GM18951 (cell line): ENCODE measurements around the gene CPA1.

ENCODE experiments used
- POLR2A ChIP-seq: IDR thresholded peaks from 4 replicates; pipeline ENCODE4 v1.6.1; 2011; ENCODE audit warnings: mild to moderate bottlenecking; ENCODE audit not compliant: insufficient read length, insufficient read depth; ENCODE audit errors: extremely low read depth
- in situ Hi-C: fragments of 300-500 bp; cut with MboI; formaldehyde crosslinking; loops from one replicate; pipeline ENCODE4 v1.12.0; 2022; ENCODE audit warnings: low sequenced_read_pairs, mixed read lengths, inconsistent platforms; ENCODE audit not compliant: unreplicated experiment

The CPA1 gene

DNA sequence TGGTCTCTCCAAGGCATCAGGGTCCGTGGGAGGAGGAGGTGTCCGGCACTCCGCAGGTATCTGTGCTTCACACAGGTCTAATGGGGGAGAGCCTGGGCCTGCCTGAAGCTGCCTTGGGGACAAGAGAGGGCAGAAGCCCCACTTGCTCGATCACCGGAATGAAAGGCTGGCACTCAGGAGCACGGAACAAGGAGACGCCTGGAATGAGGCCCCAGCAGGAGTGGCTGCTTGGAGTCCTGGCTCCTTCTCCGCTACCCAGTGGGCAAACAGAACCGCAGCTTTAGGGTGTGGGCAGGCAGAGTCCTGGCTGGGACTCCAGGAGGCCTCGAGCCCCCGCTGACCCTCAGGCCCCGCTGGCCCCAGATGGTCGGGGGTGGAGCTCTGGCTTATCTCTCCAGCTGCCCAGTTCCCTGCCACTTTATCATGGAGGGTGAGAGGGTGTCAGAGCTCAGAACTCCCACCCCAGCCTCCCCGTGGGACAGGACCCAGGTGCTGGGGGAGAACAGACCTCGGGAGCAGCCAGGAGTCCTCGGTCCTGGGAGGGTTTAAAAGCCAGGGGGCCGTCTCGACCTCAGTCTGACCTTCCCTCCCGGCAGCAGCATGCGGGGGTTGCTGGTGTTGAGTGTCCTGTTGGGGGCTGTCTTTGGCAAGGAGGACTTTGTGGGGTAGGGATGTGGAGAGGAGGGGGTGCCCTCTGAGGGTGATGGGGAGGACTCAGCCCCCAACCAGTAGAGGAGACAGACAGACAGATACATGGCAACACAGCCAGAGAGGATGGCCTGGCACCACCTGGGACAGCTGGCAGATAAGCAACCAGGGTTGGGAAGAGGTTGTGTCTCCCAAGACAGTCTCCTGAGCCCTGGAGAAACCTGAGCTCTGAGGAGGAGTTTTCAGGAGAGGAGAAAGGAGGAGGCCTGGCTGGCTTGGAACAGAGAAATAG, at the start of gene CPA1:
Gene CPA1, plus strand, starts transcription at position 574 of the 940 bp plus-strand sequence. Its CDS starts 27 bp downstream, at position 601.
- TF ChIP-seq POLR2A = no peak
- in situ Hi-C loops = no loop called here

DNA sequence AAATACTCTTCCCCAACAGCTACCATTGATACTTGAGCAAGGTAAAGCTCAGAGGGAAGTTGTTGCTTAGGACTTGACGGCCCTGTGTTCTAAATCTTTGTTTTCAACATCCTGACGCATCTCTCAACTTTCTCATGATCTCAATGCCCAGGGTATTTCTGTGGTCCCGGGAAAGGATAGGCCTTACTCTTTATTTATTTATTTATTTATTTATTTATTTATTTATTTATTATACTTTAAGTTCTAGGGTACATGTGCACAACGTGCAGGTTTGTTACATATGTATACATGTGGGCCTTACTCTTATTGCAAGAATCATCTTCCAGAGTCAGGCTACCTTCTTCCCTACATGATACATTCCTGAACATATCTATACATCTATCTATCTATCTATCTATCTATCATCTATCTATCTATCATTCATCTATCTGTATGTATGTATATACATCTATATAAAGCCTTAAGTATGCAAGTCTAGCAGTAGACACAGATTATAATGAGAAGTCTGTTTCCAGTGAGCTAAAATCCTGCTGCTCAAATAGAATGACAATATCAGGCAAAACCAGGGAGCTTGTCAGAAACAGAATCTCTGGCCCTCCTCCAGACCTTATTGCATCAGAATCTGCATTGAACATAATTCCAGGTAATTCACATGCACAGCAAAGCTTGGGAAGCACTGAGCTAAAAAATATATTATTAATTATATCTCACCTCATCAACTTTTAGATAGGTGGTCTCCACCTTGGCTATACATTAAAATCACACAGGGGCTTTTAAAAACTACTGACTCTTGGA, 47.8 kb upstream of the CPA1 start:
- in situ Hi-C loops = no loop called here
- no peak for TF ChIP-seq POLR2A

DNA sequence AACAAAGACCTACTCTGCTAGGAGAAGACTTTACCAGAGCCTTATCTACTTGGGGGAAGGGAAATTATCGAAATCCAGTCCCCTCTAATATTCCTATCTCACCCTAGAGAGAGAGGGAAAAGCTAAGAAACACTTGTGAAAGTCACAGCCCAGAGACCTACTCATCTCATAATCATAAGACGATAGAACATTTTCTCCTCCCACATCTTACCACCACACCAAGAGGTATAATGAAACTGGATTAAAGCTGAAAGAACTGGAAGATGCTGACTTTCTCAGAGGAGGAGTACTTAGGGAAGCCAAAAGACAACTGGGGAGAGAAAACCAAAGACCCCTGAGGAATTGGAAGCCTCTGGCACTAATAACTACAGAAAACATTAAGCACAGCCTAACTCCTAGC, 46.5 kb upstream of the CPA1 start:
- TF ChIP-seq POLR2A = no peak

DNA sequence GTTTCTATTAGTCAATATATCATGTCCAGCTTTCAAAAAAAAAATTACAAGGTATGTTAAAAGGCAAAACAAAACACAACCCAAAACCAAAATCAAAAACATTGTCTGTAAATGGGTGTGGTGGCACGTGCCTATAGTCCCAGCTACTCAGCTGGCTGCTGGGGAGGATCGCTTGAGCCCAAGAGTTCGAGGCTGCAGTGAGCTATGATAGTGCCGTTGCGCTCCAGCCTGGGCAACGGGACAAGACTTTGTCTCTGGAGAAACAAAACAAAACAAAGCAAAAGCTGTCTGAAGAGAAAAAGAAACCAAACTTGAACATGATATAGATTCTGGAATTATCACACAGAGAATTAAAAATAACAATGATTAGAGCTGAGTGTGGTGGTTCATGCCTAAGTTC, 46.0 kb upstream of the CPA1 start:
- no peak for TF ChIP-seq POLR2A
- in situ Hi-C loops = no loop called here

More for the DNA sequence above, 46.5 kb upstream of the CPA1 start:
- in situ Hi-C loops = no loop called here

DNA sequence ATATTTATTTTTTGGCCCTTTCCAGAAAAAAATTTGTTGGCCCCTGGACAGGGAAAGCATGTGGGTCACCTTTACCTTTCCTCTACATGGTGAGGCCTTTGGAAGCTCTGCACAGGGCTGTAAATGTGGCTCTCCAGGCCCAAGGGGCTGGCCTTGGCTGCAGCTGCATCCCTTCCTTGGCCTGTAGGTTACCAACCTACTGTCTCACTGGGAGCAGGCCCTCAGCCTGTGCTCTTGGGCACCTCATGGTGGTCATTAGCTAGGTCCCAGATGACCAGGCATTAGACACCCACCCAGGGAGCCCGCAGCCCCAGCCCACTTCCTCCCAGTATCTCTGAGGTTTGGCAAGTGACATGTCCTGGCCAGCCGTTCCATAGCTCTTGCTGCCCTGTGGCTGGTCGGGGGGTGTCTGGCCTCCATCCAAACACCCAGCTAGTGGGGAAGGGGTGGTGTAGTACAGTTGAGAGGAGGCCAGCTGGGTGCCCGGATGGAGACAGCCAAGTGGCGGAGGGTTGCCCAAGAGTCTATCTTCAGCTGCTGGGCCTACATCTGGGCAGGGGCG, 42.8 kb upstream of the CPA1 start:
- in situ Hi-C loops = no loop called here
- no peak for TF ChIP-seq POLR2A

DNA sequence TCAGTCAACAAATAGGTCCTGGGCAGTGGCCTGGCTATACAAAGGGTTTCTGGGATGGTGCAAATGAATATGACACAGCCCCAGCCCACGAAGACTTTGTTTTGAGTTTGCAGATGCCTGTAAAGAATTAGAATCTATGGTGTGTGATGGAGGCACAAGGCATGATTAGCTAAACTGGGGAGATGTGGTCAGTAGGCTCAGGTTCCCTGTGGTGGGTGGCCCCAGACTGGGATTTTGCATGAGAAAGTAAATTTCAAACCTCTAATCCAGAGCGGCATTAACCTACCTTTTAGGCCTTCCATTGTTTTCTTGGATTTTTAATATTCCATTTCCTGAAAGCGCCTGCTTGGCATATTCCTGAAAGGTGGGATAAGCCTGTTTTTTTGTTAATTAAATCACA, 42.1 kb upstream of the CPA1 start:
- in situ Hi-C loops = no loop called here
- no peak for TF ChIP-seq POLR2A

DNA sequence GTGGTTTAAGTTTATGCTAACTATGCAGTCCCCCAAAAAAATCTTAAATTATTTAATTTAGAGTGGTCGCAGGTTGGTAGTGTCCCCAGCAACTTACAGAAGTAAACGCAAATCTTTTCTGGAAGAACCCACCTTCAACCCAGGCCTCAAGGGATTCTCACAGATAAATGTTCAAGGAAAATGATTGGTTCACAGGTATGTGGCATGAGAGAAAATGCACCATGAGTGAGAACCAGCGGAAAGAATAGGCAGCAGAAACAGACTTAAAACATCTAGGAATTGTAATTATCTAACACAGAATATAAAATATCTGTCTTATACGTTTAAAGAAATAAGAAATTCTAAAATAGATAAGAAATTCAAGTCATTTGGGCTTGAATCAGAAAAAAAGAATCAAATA, 38.4 kb upstream of the CPA1 start:
- in situ Hi-C loops = no loop called here
- TF ChIP-seq POLR2A = no peak

DNA sequence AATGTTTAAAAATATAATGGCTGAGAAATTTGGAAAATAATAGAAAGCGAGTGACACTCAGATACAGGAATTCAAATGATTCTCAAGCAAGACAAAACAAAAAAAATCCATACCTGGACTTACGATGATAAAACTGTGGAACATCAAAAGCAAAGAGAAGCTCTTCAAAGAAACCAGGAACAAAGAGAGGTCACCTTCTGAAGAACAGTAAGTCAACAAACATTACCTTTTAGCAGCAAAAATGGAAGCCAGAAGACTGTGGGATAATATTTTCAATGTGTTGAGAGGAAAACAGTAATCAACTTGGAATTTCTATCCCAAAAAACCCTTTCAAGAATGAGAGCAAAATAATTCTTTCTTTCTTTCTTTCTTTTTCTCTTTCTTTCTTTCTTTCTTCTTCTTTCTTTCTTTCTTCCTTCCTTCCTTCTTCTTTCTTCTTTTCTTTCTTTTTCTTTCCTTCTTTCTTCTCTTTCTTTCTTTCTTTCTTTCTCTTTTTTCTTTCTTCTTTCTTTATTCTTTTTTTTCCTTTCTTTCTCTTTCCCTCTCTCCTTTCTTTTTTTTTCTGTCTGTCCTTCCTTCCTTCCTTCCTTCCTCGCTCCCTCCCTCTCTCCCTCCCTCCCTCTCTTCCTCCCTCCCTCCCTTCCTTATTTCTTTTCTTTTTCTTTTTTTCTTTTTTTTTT, 37.5 kb upstream of the CPA1 start:
- in situ Hi-C loops = no loop called here
- TF ChIP-seq POLR2A = no peak

DNA sequence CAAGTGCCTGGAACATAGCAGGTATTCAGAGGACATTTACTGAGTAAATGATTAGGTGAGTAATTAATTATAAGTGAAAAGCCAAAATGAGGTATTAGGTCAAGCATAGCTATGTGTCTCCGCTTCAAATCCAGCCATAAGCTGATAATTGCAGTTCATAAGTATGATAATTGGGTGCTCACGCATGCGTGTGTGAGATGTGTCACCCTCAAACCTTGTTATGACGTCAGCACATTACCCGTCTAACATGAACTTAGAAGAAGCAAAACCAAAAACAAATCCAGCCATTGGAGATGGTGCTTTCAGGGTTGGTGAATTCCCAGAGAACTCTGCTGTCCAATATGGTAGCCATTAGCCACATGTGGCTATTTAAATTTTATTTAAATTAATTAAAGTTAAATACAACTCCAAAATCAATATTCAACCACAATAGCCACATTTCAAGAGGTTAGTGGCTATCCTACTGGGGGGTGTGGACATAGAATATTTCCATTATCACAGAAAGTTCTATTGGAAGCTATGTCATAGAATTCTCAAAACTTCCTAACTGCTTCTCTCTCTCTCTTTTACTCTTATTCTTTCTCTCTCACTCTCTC, 35.9 kb upstream of the CPA1 start, which contains the start of gene CPA5:
Gene CPA5, plus strand, starts transcription at position 546 of the 596 bp plus-strand sequence. CDS start 1,670 bp downstream, outside the sequence.
- in situ Hi-C loops = no loop called here
- no peak for TF ChIP-seq POLR2A

DNA sequence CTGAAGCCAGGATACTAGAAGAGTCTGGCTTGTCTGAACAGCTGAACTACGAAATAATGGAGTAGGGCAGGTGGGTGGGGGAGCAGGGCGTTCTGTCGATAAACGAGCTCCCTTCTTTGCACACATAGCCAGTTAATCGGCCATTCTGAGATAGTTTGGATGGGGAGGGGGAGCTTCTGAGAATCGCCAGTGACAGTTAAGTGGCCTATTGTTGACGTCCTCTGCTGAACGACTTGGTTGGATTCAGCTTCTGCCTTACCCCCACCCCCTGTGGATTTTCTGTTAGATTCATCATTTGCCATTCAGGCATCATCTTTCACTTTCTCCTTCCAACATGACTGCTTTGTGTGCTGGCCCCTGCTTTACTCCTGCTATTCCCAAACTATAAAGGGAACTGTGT, 35.2 kb upstream of the CPA1 start:
- in situ Hi-C loops = no loop called here
- no peak for TF ChIP-seq POLR2A

DNA sequence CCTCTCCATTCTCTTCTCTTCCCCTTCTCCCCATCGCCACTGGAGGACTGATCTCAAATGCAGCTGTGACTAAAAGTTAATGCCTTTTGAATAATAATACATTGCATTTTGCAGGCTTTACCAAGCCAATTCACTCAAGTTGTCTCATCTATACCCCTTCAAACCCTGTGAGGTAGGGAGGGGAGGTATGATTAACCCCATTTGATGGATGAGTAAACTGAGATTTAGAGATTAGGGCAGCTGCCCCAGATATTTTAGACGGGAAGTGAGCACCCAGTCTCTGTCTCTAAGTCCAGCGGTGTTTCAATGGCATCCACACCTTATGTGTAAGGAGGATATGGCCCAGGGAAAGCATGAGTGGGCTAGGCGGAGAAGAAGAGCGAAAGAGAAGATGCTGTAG, 34.6 kb upstream of the CPA1 start:
- in situ Hi-C loops = no loop called here
- no peak for TF ChIP-seq POLR2A

DNA sequence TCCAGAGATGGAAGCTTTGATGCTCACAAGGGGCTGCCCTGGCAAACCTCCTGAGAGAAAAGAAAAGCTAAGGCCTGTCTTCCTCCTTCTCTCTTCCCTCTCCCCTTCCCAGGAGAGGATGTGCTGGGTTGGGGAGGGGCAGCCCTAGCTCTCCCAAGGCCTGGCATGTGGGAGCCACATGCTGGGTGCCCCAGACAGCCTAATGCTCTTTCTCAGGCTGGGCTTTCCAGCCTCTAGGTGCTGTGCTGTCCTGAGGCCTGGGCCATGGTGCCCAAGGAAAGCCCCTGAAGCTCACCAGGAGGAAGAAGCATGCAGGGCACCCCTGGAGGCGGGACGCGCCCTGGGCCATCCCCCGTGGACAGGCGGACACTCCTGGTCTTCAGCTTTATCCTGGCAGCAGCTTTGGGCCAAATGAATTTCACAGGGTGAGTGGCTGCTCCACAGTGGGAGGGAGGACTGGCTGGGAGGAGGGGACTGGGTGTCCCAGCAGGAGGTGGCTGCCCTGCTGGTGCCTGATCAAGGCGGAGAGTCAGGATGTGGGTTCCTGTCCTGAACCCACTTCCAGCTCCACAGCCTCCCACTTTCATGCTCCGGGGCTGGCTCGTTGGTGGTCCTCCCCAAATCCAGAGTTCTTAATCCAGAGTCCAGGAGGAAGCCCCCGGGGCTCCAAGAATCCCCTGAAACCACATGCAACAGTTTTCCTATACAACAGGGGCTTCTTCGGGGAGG, 34.0 kb upstream of the CPA1 start:
- in situ Hi-C loops = no loop called here

More for the DNA sequence above, 34.0 kb upstream of the CPA1 start:
- no peak for TF ChIP-seq POLR2A
